Hematopoietic multipotent progenitor cell (in vitro differentiated cells): ENCODE results near the gene ST7. TPM values are rescaled to one million over a fixed set of nuclear protein-coding genes. Genes with fewer than 3 reads are reported as not detected.
A peak's percentile ranks its signal among the peaks of the same experiment; 100 is the strongest.
"Not testable (repeated sequence)": the region's sequence is repeated elsewhere in the genome, so short reads cannot be mapped to it uniquely, and the experiment has no call there.

ENCODE experiments used
- DNase-seq, 3 donors: peaks; one replicate each; pipeline ENCODE4 v3.0.0-alpha.2; 2011 to 2015; ENCODE audit warnings: low read depth in 2 of 3, low spot score in 2 of 3
- total RNA-seq: library from RNA; depleted of rRNA; stranded (reverse); fragments of >200 nt; gene quantifications from one replicate; pipeline ENCODE4 v1.2.3, GENCODE V29; 2012

ST7 gene
- total RNA-seq, 1 donor: 21.3 TPM

- DNase-seq: no peak
Observed at GRCh38 chr7:117021366-117021765, 68.1 kb downstream of the ST7 start.

GRCh38 chr7:117021986-117022385 is 68.7 kb downstream of the ST7 start:
- DNase-seq: no peak

GRCh38 chr7:117023325-117023854 is 70.1 kb downstream of the ST7 start:
- DNase-seq: no peak

- DNase-seq: no peak
Observed at GRCh38 chr7:117024811-117025210, 71.5 kb downstream of the ST7 start.

- DNase-seq: no peak
Observed at GRCh38 chr7:117025891-117026290, 72.6 kb downstream of the ST7 start.

- not testable (repeated sequence) for DNase-seq
Observed at GRCh38 chr7:117030346-117030745, 77.0 kb downstream of the ST7 start.

GRCh38 chr7:117030793-117031192 is 77.5 kb downstream of the ST7 start:
- not testable (repeated sequence) for DNase-seq

GRCh38 chr7:117032810-117033209 is 79.5 kb downstream of the ST7 start:
- DNase-seq: no peak

GRCh38 chr7:117034851-117035464 is 81.7 kb downstream of the ST7 start:
- no peak for DNase-seq

- no peak for DNase-seq
Observed at GRCh38 chr7:117035465-117035862, 82.2 kb downstream of the ST7 start.

GRCh38 chr7:117036053-117036669 is 82.9 kb downstream of the ST7 start:
- no peak for DNase-seq

GRCh38 chr7:117036836-117037235 is 83.5 kb downstream of the ST7 start:
- DNase-seq: no peak

GRCh38 chr7:117038408-117038807 is 85.1 kb downstream of the ST7 start:
- no peak for DNase-seq

- DNase-seq: no peak
Observed at GRCh38 chr7:117041007-117041406, 87.7 kb downstream of the ST7 start.

- no peak for DNase-seq
Observed at GRCh38 chr7:117041822-117042221, 88.5 kb downstream of the ST7 start.

- DNase-seq: no peak
Observed at GRCh38 chr7:117043108-117043825, 90.0 kb downstream of the ST7 start.

- no peak for DNase-seq
Observed at GRCh38 chr7:117044664-117045063, 91.4 kb downstream of the ST7 start.

- no peak for DNase-seq
Observed at GRCh38 chr7:117045927-117046710, 92.8 kb downstream of the ST7 start.

- no peak for DNase-seq
Observed at GRCh38 chr7:117047496-117047895, 94.2 kb downstream of the ST7 start.

GRCh38 chr7:117048114-117048866 is 95.0 kb downstream of the ST7 start:
- DNase-seq: peak in 1 of 3 donors; percentile 31
